Large intestine (tissue), 3 donors: ENCODE data around the gene NTN4. TPM values are rescaled to one million over a fixed set of nuclear protein-coding genes. Genes with fewer than 3 reads are reported as not detected.
"Not testable (repeated sequence)": the region's sequence is repeated elsewhere in the genome, so short reads cannot be mapped to it uniquely, and the experiment has no call there.

Experiments
- DNase-seq, 2 donors: peaks; one replicate each; pipeline versions ENCODE4 v3.0.0 to v3.0.0-alpha.2; 2013
- H3K27ac ChIP-seq: one replicate; pipeline ENCODE4 v1.5.1; 2013; ENCODE audit warnings: low read length
- H3K27me3 ChIP-seq: 2 replicates; pipeline ENCODE4 v1.6.1; 2013; ENCODE audit warnings: low read length; ENCODE audit not compliant: control insufficient read depth, insufficient read depth
- H3K36me3 ChIP-seq: 2 replicates; pipeline ENCODE4 v1.6.1; 2013; ENCODE audit warnings: low read length; ENCODE audit not compliant: control insufficient read depth, insufficient read depth
- H3K4me1 ChIP-seq: one replicate; pipeline ENCODE4 v1.6.1; 2013; ENCODE audit warnings: low read length; ENCODE audit not compliant: control insufficient read depth, insufficient read depth
- H3K4me3 ChIP-seq: one replicate; pipeline ENCODE4 v1.5.1; 2013; ENCODE audit warnings: low read length
- H3K9me3 ChIP-seq: one replicate; pipeline ENCODE4 v1.6.1; 2013; ENCODE audit warnings: mild to moderate bottlenecking, low read depth, low read length, moderate library complexity; ENCODE audit not compliant: control insufficient read depth
- WGBS: methylation state at CpG from one replicate; pipeline ENCODE4 v1.1.5; 2013; ENCODE audit warnings: low lambda C conversion rate; ENCODE audit not compliant: insufficient coverage; 5-methylcytosine and 5-hydroxymethylcytosine counted together
- polyA plus RNA-seq: library from polyadenylated mRNA; unstranded; fragments of 120-200 nt; gene quantifications from one replicate; pipeline ENCODE4 v1.2.1, GENCODE V29; 2013

The NTN4 gene
- polyA plus RNA-seq, 1 donor = 28.4 TPM

DNA sequence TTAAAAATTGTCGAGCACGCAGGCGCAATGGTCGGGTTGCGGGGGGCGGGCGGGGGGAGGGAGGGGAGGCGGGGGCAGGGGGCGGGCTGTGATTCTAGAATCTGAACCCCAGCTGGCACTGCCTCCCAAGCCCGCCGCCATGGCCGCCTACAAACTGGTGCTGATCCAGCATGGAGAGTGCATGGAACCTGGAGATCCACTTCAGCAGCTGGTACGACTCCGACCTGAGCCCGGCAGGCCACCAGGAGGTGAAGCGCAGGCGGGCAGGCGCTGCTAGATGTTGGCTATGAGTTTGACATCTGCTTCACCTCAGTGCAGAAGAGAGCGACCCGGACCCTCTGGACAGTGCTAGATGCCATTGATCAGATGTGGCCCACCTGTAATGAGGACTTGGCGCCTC lies 118.4 kb downstream of the NTN4 start:
- Histone ChIP-seq H3K4me1 (no peaks in the 10 kb centered on the region), H3K36me3 (peaks cover 14% of the 10 kb centered on the region), H3K27ac (no peak overlapping the region), H3K27me3 (no peaks in the 10 kb centered on the region), H3K9me3 (no peaks in the 10 kb centered on the region), H3K4me3 (no peak overlapping the region)
- DNase-seq = no peak
- WGBS = no CpG with 5 or more reads among the region's 21 CpGs

DNA sequence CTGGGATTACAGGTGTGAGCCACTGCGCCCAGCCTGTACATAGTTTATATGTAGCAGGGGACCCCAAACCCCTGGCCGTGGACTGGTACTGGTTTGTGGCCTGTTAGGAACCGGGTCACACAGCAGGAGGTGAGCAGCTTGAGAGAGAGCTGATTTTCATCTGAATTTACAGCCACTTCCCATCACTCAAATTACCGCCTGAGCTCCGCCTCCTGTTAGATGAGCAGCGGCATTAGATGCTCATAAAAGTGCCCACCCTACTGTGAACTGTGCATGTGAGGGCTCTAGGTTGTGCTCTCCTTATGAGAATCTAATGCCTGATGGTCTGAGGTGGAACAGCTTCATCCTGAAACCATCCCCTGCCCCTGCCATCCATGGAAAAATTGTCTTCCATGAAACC lies 119.3 kb downstream of the NTN4 start:
- no peak for DNase-seq
- H3K27me3 ChIP-seq = no peaks in the 10 kb centered on the region
- no peak overlapping the region for H3K27ac ChIP-seq
- H3K4me1 ChIP-seq = no peaks in the 10 kb centered on the region
- peaks cover 17% of the 10 kb centered on the region for H3K36me3 ChIP-seq
- no peak overlapping the region for H3K4me3 ChIP-seq
- no peaks in the 10 kb centered on the region for H3K9me3 ChIP-seq
- WGBS = no CpG with 5 or more reads among the region's 6 CpGs

DNA sequence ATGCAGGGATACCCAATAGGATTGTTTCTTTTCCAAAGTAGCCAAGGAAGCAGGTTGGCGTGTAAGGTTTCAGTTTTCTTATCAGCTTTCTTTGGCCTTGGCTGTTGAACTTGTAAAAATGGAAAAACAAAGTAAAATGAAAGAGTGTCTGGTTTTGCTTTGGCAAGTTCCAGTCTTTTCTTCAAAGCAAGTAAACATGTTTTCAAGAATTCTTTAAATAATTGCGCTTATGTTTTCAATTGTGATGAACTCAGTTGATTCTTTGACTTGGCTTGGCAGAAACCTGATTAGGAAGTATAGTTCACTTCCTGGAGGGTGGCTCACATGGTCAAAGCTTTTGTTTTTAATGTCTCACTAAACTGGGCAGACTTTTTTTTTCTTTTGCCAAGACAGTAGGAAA lies 127.0 kb downstream of the NTN4 start:
- peaks cover 6% of the 10 kb centered on the region for H3K4me1 ChIP-seq
- no CpG with 5 or more reads among the region's 2 CpGs for WGBS
- no peaks in the 10 kb centered on the region for H3K27me3 ChIP-seq
- peak in 1 of 2 donors; percentile 70 for DNase-seq
- H3K27ac ChIP-seq = peak overlapping the region; percentile 50
- peaks cover 12% of the 10 kb centered on the region for H3K36me3 ChIP-seq
- no peaks in the 10 kb centered on the region for H3K9me3 ChIP-seq
- no peak overlapping the region for H3K4me3 ChIP-seq

DNA sequence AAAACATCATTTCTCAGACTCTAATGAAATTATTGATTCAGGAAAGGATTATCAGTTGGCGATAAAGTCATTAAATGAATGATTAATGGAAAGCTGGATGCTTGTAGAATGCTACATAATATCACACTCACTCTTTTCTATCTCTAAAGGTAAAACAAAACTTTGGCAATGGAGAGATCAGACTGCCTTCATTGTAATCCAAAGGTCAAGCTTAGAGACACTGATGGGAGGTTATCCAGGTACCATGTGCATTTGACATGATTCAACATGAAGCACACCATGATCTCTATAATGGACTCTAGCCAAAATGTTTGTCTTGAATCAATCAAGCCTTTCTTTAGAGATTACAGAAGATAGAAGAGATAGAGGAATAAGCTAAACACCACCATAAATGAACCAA lies 129.2 kb downstream of the NTN4 start:
- no CpG with 5 or more reads among the region's 1 CpG for WGBS
- Histone ChIP-seq H3K27ac (no peak overlapping the region), H3K4me3 (no peak overlapping the region), H3K9me3 (no peaks in the 10 kb centered on the region), H3K27me3 (no peaks in the 10 kb centered on the region), H3K36me3 (peaks cover 9% of the 10 kb centered on the region), H3K4me1 (peaks cover 6% of the 10 kb centered on the region)
- no peak for DNase-seq

DNA sequence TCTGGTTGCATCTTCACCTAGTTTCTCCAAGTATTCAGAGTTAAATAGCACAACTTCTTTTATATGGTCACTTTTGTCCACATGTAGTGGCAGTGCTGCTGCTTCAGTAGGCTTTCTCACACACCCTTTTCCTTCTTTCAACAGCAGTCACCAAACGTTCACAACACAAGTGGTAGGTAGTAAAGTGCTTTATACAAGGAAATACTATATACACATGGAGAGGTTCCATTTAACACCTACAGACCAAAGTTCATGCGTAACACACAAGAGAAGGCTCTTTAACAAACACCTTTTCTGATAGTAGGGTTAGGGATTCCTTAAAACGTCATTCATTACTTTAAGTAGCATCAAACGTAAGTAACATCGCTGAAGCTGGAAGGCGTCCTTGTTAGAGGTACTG lies 132.2 kb downstream of the NTN4 start:
- DNase-seq = peak; percentile 37 to 80
- Histone ChIP-seq H3K4me1 (peaks cover 2% of the 10 kb centered on the region), H3K36me3 (peaks cover 2% of the 10 kb centered on the region), H3K4me3 (no peak overlapping the region), H3K9me3 (no peaks in the 10 kb centered on the region), H3K27ac (peak overlapping the region; percentile 56), H3K27me3 (no peaks in the 10 kb centered on the region)
- WGBS = 23% methylated on average over 3 of the region's 6 CpGs

DNA sequence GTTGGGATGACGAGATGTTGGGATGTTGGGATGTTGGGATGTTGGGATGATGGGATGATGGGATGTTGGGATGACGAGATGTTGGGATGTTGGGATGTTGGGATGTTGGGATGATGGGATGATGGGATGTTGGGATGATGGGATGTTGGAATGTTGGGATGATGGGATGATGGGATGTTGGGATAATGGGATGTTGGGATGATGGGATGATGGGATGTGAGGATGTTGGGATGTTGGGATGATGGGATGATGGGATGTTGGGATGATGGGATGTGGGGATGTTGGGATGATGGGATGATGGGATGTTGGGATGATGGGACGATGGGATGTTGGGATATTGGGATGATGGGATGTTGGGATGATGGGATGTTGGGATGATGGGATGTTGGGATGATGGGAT lies 135.9 kb downstream of the NTN4 start:
- H3K27me3 ChIP-seq, H3K9me3 ChIP-seq, DNase-seq, H3K4me3 ChIP-seq, H3K4me1 ChIP-seq, H3K36me3 ChIP-seq, H3K27ac ChIP-seq: not testable (repeated sequence)
- no CpG with 5 or more reads among the region's 3 CpGs for WGBS

DNA sequence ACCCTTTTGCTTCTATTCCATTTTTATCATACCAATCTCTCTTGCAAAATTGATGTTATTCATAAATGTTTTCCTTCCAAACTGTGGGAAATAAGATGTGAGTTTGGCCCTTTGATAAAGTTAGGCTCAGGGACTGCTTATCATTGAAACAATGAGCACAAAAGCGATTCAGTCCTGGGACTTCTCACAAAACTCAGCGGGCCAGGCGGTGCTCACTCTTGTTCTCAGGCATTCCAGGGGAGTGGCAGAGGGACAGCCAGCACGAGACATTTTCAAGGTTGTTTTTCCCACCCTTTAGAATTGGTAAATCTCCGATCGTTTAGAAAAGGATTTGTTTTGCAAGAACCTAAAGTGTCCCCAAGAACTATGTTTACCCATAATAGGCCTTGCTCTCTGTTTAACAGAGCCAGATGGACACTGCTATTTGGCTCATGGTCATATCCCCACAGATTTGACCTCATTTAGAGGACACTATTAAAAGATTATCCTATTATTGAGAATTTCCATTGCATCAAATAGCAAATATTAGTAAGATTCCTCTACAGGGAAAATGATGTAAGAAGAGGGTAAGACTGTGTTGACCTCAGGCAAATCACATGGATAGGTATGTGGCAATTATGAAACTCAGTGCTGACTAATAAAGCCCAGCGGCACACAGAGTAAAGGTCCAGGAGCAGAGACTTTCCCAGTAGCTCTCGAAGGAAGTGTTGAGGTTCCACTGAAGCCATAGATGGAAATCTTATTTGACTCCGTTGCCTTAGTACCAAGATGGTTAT lies 136.6 kb downstream of the NTN4 start:
- DNase-seq = peak; percentile 42 to 63

DNA sequence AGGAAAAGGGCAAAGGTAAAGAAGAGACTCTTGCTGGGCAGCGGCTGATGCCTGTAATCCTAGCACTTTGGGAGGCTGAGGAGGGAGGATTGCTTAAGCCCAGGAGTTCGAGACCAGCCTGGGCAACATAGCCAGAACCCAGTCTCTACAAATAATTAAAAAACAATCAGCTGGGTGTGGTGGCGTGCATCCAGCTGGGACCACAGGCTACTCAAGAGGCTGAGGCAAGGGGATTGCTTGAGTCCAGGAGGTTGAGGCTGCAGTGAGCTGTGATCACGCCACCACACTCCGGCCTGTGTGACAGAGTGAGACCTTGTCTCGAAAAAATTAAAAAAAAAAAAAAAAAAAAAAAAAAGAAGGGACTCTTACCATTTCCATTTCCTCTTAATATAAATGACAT lies 138.9 kb downstream of the NTN4 start:
- Histone ChIP-seq H3K27ac (no peak overlapping the region), H3K4me3 (no peak overlapping the region), H3K4me1 (peaks cover 2% of the 10 kb centered on the region), H3K9me3 (no peaks in the 10 kb centered on the region), H3K27me3 (no peaks in the 10 kb centered on the region), H3K36me3 (no peaks in the 10 kb centered on the region)
- no CpG with 5 or more reads among the region's 6 CpGs for WGBS
- DNase-seq = no peak

More for the DNA sequence above, 136.6 kb downstream of the NTN4 start:
- H3K27me3 ChIP-seq = no peaks in the 10 kb centered on the region
- peaks cover 2% of the 10 kb centered on the region for H3K4me1 ChIP-seq
- WGBS = no CpG with 5 or more reads among the region's 9 CpGs
- H3K4me3 ChIP-seq = no peak overlapping the region
- no peaks in the 10 kb centered on the region for H3K9me3 ChIP-seq
- no peak overlapping the region for H3K27ac ChIP-seq
- no peaks in the 10 kb centered on the region for H3K36me3 ChIP-seq

DNA sequence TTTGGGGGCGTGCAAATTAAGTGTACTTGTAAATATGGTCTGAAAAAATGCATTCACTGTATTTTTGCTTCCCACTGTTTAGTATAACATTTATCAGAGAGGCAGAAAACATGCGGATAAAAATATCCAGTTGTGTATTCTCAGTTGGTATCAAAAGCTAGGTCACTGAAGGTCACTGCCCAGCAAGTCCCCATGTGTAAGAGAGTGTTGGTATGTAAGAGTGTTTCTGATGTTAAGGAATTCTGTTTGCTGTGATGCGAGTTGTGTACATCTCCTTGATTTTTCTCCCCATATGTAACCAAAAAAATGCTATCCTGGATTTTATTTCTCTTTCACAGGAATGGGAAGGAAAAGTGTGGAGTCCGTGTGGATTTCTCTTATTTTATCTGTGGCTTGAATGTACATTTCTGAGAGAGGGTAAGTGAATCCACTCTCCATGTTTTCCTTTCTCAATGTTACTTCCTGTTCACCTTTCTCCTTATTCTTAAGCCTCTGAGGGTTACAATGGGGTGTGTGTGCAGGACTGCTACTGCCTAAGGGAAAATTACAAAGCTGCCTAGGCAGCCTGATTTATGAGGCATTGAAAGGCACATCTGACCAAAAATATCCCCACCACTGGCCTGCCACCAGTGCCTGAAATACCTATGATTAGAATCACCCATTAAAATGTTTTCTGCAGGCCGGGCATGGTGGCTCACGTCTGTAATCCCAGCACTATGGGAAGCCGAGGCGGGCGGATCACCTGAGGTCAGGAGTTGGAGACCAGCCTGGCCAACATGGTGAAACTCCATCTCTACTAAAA lies 141.4 kb downstream of the NTN4 start:
- 100% methylated on average over 2 of the region's 9 CpGs for WGBS
- peaks cover 2% of the 10 kb centered on the region for H3K4me1 ChIP-seq
- no peak overlapping the region for H3K27ac ChIP-seq
- no peak overlapping the region for H3K4me3 ChIP-seq
- H3K27me3 ChIP-seq = no peaks in the 10 kb centered on the region
- H3K9me3 ChIP-seq = no peaks in the 10 kb centered on the region
- DNase-seq = peak; percentile 10 to 55
- H3K36me3 ChIP-seq = no peaks in the 10 kb centered on the region

DNA sequence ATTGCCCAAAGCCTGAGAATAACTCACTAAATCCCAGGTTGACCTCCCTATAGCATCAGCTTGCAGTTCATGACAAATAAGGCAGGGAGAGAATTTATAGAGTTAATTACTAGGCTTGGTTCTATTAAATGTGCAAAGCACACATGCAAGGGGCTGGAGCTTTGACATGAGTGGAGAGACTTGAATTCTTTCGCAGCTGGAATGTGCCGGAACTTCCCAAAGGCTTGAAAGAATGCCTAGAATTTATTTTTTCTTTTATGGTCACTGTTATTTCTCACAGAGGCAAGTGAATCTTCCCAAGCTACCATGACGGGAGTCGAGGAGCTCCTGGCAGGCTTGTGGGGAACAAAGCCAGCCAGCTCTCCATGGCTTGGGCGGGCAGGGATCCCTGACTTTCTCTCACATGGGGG lies 143.8 kb downstream of the NTN4 start:
- no peak overlapping the region for H3K27ac ChIP-seq
- H3K36me3 ChIP-seq = no peaks in the 10 kb centered on the region
- no peaks in the 10 kb centered on the region for H3K9me3 ChIP-seq
- no CpG with 5 or more reads among the region's 5 CpGs for WGBS
- no peak for DNase-seq
- H3K4me1 ChIP-seq = peaks cover 12% of the 10 kb centered on the region
- H3K4me3 ChIP-seq = no peak overlapping the region
- no peaks in the 10 kb centered on the region for H3K27me3 ChIP-seq
